ENCODE measurements around the gene OPCML. TPM values are rescaled to one million over a fixed set of nuclear protein-coding genes. Genes with fewer than 3 reads are reported as not detected.

OPCML gene
- total RNA-seq, 1 experiment from 2014 or later, result 0.94 TPM

GRCh38 chr11:132844956-132845696 lies 687.2 kb downstream of the OPCML start:
- no peak overlapping the region for H3K14ac ChIP-seq (ENCODE audit: insufficient read depth, low read length)
- no peaks in the 10 kb centered on the region for H3K36me3 Mint-ChIP-seq (ENCODE audit: insufficient read depth in 1 of 3, low read depth in 3 of 3)
- no peak overlapping the region for H3K18ac ChIP-seq (ENCODE audit: insufficient read length, low read depth, low read length)
- H3K27ac ChIP-seq (ENCODE audit: insufficient read length, low read depth, low read length), result no peak overlapping the region
- H3K56ac ChIP-seq (ENCODE audit: insufficient read length, low read depth, low read length), result no peak overlapping the region
- H2AFZ ChIP-seq (ENCODE audit: low read length), result no peak overlapping the region
- no peaks in the 10 kb centered on the region for H3K27me3 Mint-ChIP-seq (ENCODE audit: low read depth)
- no peak overlapping the region for H4K91ac ChIP-seq (ENCODE audit: insufficient read length, low read depth, low read length)
- no peak overlapping the region for H2BK120ac ChIP-seq (ENCODE audit: low read depth, low read length, poor library complexity, severe bottlenecking)
- H3K27me3 ChIP-seq (ENCODE audit: insufficient read depth, low read length), result no peaks in the 10 kb centered on the region
- no CpG with 5 or more reads among the region's 5 CpGs for whole genome bisulfite sequencing (ENCODE audit: extremely low coverage, insufficient read length, low lambda C conversion rate)
- peaks cover 16 to 26% of the 10 kb centered on the region in 2 experiments for H3K4me1 Mint-ChIP-seq
- no peaks in the 10 kb centered on the region for H3K79me1 ChIP-seq (ENCODE audit: insufficient read depth, low read depth, low read length, poor library complexity, severe bottlenecking)
- no peak overlapping the region for H3K9ac ChIP-seq (ENCODE audit: extremely low read depth, insufficient read length, low read length)
- H2BK15ac ChIP-seq (ENCODE audit: low read depth, low read length), result no peak overlapping the region
- no peak overlapping the region for H4K5ac ChIP-seq (ENCODE audit: insufficient read length, low read depth, low read length)
- H2BK12ac ChIP-seq (ENCODE audit: insufficient read length, low read depth, low read length), result no peak overlapping the region
- no peaks in the 10 kb centered on the region for H3K79me2 ChIP-seq (ENCODE audit: insufficient read depth, low read length)
- H3K27ac Mint-ChIP-seq, result no peak overlapping the region
- H3K4me1 ChIP-seq (ENCODE audit: insufficient read depth, low read length), result no peaks in the 10 kb centered on the region
- H3K23me2 ChIP-seq (ENCODE audit: insufficient read length, low read depth, low read length, poor library complexity, severe bottlenecking), result no peaks in the 10 kb centered on the region
- no peaks in the 10 kb centered on the region for H3K9me3 ChIP-seq (ENCODE audit: control insufficient read depth, low read depth, low read length)
- no peak overlapping the region for H2BK20ac ChIP-seq (ENCODE audit: low read depth, low read length, poor library complexity, severe bottlenecking)
- TF ChIP-seq CTCF (conservative IDR thresholded peaks at IDR 0.05), result no peak
- no peak overlapping the region for H2BK5ac ChIP-seq (ENCODE audit: insufficient read length, low read length)
- H4K8ac ChIP-seq (replicated peaks; ENCODE audit: insufficient read length, low read depth, low read length), result no peak overlapping the region
- no peaks in the 10 kb centered on the region for H4K20me1 ChIP-seq (ENCODE audit: control insufficient read depth, insufficient read depth, insufficient read length)
- DNase-seq, result no peak
- no peaks in the 10 kb centered on the region for H3K9me3 Mint-ChIP-seq
- no peak overlapping the region for H3K23ac ChIP-seq (ENCODE audit: insufficient read length, low read depth, low read length)
- no peak overlapping the region for H3T11ph ChIP-seq (ENCODE audit: low read length)
- no peak overlapping the region for H3K4me3 Mint-ChIP-seq
- H2AK5ac ChIP-seq (ENCODE audit: insufficient read length, low read length), result no peak overlapping the region
- H3K4ac ChIP-seq (ENCODE audit: low read depth, low read length), result no peak overlapping the region
- H3K4me2 ChIP-seq (ENCODE audit: insufficient read depth, insufficient read length, low read length), result no peak overlapping the region

All from H9 (cell line).